SU-DHL-6 (cell line): ENCODE data around the gene ATXN2.

Experiments
- CTCF ChIP-seq: fragments of 200-600 bp; sonication (generic); IDR thresholded peaks from one replicate; pipeline ENCODE4 v1.5.1; 2017; ENCODE audit warnings: antibody characterized with exemption, mild to moderate bottlenecking, low read length, moderate library complexity; ENCODE audit not compliant: insufficient read depth, poor library complexity, severe bottlenecking
- EZH2phosphoT487 ChIP-seq: fragments of 200-600 bp; sonication (generic), shearing (Covaris generic); conservative IDR thresholded peaks from 2 replicates; pipeline ENCODE4 v1.6.1; 2018; ENCODE audit warnings: mild to moderate bottlenecking, antibody characterized with exemption, low read length, moderate library complexity, mixed read lengths

GRCh38 chr12:111426344-111427185 lies 172.6 kb downstream of the ATXN2 start:
- no peak for TF ChIP-seq CTCF
- TF ChIP-seq EZH2phosphoT487, result no peak
